ENCODE measurements around the gene PTPRF. TPM values are rescaled to one million over a fixed set of nuclear protein-coding genes. Genes with fewer than 3 reads are reported as not detected.

The PTPRF gene
- total and polyA plus RNA-seq, 4 donors, result 41.2 to 241 (median 85.6) TPM

- 95% methylated on average over 7 of the region's 7 CpGs for WGBS
- no peaks in the 10 kb centered on the region for H3K9me3 ChIP-seq (ENCODE audit: control insufficient read depth in 4 of 4, low read length in 3 of 4)
- peaks cover 0 to 14% (median 12%) of the 10 kb centered on the region in 4 donors for H3K4me1 ChIP-seq (ENCODE audit: control insufficient read depth in 4 of 4, insufficient read depth in 4 of 4, low read length in 3 of 4)
Measured at GRCh38 chr1:43576521-43576920, 45.8 kb downstream of the PTPRF start.

More at GRCh38 chr1:43576521-43576920, 45.8 kb downstream of the PTPRF start:
- TF ChIP-seq, protein P1, sequence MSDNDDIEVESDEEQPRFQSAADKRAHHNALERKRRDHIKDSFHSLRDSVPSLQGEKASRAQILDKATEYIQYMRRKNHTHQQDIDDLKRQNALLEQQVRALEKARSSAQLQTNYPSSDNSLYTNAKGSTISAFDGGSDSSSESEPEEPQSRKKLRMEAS (IDR thresholded peaks at IDR 0.05), result no peak
- TF ChIP-seq GABPA (IDR thresholded peaks at IDR 0.05 in 1 of 2, conservative IDR thresholded peaks at IDR 0.05 in 1 of 2) (no peak), ATF3 (IDR thresholded peaks at IDR 0.05) (no peak), NR2F2 (IDR thresholded peaks at IDR 0.05) (no peak), RAD21 (IDR thresholded peaks at IDR 0.05) (no peak), SP1 (IDR thresholded peaks at IDR 0.05) (no peak), JUND (IDR thresholded peaks at IDR 0.05) (no peak), REST (IDR thresholded peaks at IDR 0.05) (no peak), TAF1 (conservative IDR thresholded peaks at IDR 0.05) (no peak), RXRA (IDR thresholded peaks at IDR 0.05) (no peak), HNF4G (IDR thresholded peaks at IDR 0.05) (no peak), FOXA1 (IDR thresholded peaks at IDR 0.05) (no peak), FOXA2 (IDR thresholded peaks at IDR 0.05) (no peak), HNF4A (conservative IDR thresholded peaks at IDR 0.05) (no peak), EGR1 (IDR thresholded peaks at IDR 0.05; ENCODE audit: low read depth in 2 of 2) (no peak), YY1 (IDR thresholded peaks at IDR 0.05) (no peak), CTCF (IDR thresholded peaks at IDR 0.05; ENCODE audit: low read depth, low read length, missing input control) (no peak)
- TF ChIP-seq, protein P2, sequence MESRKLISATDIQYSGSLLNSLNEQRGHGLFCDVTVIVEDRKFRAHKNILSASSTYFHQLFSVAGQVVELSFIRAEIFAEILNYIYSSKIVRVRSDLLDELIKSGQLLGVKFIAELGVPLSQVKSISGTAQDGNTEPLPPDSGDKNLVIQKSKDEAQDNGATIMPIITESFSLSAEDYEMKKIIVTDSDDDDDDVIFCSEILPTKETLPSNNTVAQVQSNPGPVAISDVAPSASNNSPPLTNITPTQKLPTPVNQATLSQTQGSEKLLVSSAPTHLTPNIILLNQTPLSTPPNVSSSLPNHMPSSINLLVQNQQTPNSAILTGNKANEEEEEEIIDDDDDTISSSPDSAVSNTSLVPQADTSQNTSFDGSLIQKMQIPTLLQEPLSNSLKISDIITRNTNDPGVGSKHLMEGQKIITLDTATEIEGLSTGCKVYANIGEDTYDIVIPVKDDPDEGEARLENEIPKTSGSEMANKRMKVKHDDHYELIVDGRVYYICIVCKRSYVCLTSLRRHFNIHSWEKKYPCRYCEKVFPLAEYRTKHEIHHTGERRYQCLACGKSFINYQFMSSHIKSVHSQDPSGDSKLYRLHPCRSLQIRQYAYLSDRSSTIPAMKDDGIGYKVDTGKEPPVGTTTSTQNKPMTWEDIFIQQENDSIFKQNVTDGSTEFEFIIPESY (IDR thresholded peaks at IDR 0.05), result no peak
- no peak overlapping the region for H3K4me3 ChIP-seq (ENCODE audit: low read depth in 1 of 3, low read length in 3 of 3)
- DNase-seq (ENCODE audit: low spot score), result no peak
- H3K9ac ChIP-seq (ENCODE audit: low read depth in 1 of 2, low read length in 2 of 2), result no peak overlapping the region
- H3K27me3 ChIP-seq (ENCODE audit: control insufficient read depth in 4 of 4, insufficient read depth in 4 of 4, low read length in 3 of 4), result no peaks in the 10 kb centered on the region
- peaks cover 8 to 55% (median 24%) of the 10 kb centered on the region in 4 donors for H3K36me3 ChIP-seq (ENCODE audit: control insufficient read depth in 4 of 4, insufficient read depth in 3 of 4, low read depth in 1 of 4, low read length in 3 of 4)
- H3K27ac ChIP-seq (ENCODE audit: low read depth in 1 of 2, low read length in 2 of 2), result no peak overlapping the region
